ENCODE data around the gene NEURL3. TPM values are rescaled to one million over a fixed set of nuclear protein-coding genes. Genes with fewer than 3 reads are reported as not detected.

The NEURL3 gene
- total and polyA plus RNA-seq, 2 of the 4 experiments (the other 2 are of a cell fraction) = not detected

DNA sequence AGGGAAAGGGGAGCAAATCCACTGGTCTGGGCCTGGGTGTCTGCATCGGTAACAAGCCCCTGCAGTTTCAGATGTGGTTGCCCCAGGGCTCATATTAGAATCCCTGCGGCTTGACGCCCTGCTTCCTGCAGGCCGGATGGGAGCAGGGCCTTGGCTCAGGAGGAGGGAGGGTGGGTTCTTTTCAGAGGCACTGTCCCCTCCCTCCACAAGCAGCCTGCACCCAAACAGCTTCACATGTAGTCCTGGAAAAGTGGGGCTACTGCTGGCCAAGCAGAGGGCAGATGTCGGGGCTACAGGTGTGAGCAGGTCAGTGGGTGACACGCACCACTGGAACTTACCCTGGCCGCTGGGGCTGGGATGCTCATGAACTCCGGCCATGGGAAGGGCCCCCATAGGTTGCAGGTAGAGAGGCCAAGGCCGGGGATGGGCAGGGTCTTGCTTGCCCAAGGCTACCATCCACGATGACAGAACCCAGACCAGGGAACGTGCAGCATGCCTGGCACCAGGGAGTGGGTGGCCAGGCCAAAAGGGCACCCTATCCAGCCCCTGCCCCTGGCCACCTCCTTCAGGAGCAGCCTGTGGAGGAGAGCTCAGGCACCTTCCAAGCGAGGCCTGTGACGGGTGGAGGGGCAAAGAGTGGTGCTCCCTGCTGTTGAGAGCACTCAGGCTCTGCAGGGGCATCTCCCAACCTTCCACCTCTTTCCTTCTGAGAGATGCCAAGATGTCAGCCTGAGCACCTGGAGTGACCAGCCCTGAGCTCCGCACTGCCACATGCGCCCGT is 48.2 kb upstream of the NEURL3 start:
- Histone ChIP-seq H3K14ac (replicated peaks; ENCODE audit: low read depth, low read length) (no peak overlapping the region), H3K23ac (ENCODE audit: low read depth, low read length) (no peak overlapping the region), H3K4me1 (ENCODE audit: control insufficient read depth, insufficient read depth, low read length) (peaks cover 3% of the 10 kb centered on the region; the same call in 1 of the 2 replicates), H3K9me1 (ENCODE audit: insufficient read depth, low read length) (peaks cover 3% of the 10 kb centered on the region; the same call in 1 of the 2 replicates), H2AFZ (replicated peaks; ENCODE audit: low read length, poor library complexity) (no peak overlapping the region), H3K9me3 (ENCODE audit: control insufficient read depth, insufficient read depth, low read length) (peaks cover 5% of the 10 kb centered on the region; the same call in 1 of the 2 replicates), H4K5ac (ENCODE audit: low read depth, low read length) (no peak overlapping the region), H3K36me3 (ENCODE audit: control insufficient read depth, insufficient read depth, low read length) (peaks cover 25% of the 10 kb centered on the region), H3K27me3 (ENCODE audit: control insufficient read depth, insufficient read depth, low read length) (no peaks in the 10 kb centered on the region), H4K20me1 (ENCODE audit: insufficient read depth, low read length) (no peaks in the 10 kb centered on the region), H4K91ac (ENCODE audit: insufficient read depth, low read depth, low read length) (no peak overlapping the region), H3K4me2 (ENCODE audit: low read depth, low read length) (no peak overlapping the region), H3K9ac (ENCODE audit: low read depth, low read length) (no peak overlapping the region), H2AK5ac (ENCODE audit: low read depth, low read length) (no peak overlapping the region), H2BK20ac (ENCODE audit: low read depth, low read length) (no peak overlapping the region), H2BK120ac (ENCODE audit: low read depth, low read length) (no peak overlapping the region), H3K27ac (ENCODE audit: insufficient read depth, low read length) (no peak overlapping the region), H2BK5ac (ENCODE audit: low read depth, low read length, poor library complexity, severe bottlenecking) (no peak overlapping the region), H2AK9ac (replicated peaks; ENCODE audit: low read depth, low read length, poor library complexity) (no peak overlapping the region), H4K8ac (ENCODE audit: low read depth in 2 of 2, low read length in 2 of 2) (no peak overlapping the region), H3K56ac (ENCODE audit: extremely low read depth, insufficient read depth, low read length) (no peak overlapping the region), H3K18ac (ENCODE audit: low read depth, low read length) (no peak overlapping the region), H3K79me1 (ENCODE audit: low read depth in 1 of 2, low read length in 2 of 2) (no peaks in the 10 kb centered on the region), H3K4me3 (ENCODE audit: insufficient read depth, low read depth, low read length) (no peak overlapping the region), H2BK15ac (ENCODE audit: low read depth, low read length) (no peak overlapping the region), H3K4ac (ENCODE audit: low read depth, low read length) (no peak overlapping the region)
- ATAC-seq (ENCODE audit: low read depth) (no peak), DNase-seq (no peak)
- 81% methylated on average over 5 of the region's 16 CpGs; no CpG with 5 or more reads in 1 of the 2 experiments for WGBS, 2 experiments (ENCODE audit: extremely low coverage in 2 of 2, insufficient read length in 1 of 2)
- TF ChIP-seq, protein P1, sequence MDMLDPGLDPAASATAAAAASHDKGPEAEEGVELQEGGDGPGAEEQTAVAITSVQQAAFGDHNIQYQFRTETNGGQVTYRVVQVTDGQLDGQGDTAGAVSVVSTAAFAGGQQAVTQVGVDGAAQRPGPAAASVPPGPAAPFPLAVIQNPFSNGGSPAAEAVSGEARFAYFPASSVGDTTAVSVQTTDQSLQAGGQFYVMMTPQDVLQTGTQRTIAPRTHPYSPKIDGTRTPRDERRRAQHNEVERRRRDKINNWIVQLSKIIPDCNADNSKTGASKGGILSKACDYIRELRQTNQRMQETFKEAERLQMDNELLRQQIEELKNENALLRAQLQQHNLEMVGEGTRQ (IDR thresholded peaks at IDR 0.05; ENCODE audit: low read depth, low read length) = no peak
- TF ChIP-seq, protein P2, sequence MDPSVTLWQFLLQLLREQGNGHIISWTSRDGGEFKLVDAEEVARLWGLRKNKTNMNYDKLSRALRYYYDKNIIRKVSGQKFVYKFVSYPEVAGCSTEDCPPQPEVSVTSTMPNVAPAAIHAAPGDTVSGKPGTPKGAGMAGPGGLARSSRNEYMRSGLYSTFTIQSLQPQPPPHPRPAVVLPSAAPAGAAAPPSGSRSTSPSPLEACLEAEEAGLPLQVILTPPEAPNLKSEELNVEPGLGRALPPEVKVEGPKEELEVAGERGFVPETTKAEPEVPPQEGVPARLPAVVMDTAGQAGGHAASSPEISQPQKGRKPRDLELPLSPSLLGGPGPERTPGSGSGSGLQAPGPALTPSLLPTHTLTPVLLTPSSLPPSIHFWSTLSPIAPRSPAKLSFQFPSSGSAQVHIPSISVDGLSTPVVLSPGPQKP (IDR thresholded peaks at IDR 0.05; ENCODE audit: borderline replicate concordance, low read depth, low read length) = no peak
- TF ChIP-seq FOS (IDR thresholded peaks at IDR 0.05; ENCODE audit: low read depth, low read length) (no peak), RAD21 (IDR thresholded peaks at IDR 0.05; ENCODE audit: low read length) (no peak), SMC3 (IDR thresholded peaks at IDR 0.05; ENCODE audit: low read depth, low read length) (no peak), NFE2L2 (IDR thresholded peaks at IDR 0.05; ENCODE audit: low read depth, low read length) (no peak), RFX5 (IDR thresholded peaks at IDR 0.05; ENCODE audit: low read depth, low read length) (no peak), MAFK (IDR thresholded peaks at IDR 0.05; ENCODE audit: low read depth, low read length) (no peak), CEBPB (IDR thresholded peaks at IDR 0.05; ENCODE audit: low read depth, low read length) (no peak), POLR2A (IDR thresholded peaks at IDR 0.05; ENCODE audit: low read depth, low read length) (no peak), CHD1 (IDR thresholded peaks at IDR 0.05; ENCODE audit: low read depth, low read length) (no peak), MXI1 (IDR thresholded peaks at IDR 0.05; ENCODE audit: borderline replicate concordance, low read depth, low read length) (no peak), BHLHE40 (IDR thresholded peaks at IDR 0.05; ENCODE audit: low read depth, low read length) (no peak), MAZ (IDR thresholded peaks at IDR 0.05; ENCODE audit: borderline replicate concordance, low read depth, low read length) (no peak)
- TF ChIP-seq, protein P3, sequence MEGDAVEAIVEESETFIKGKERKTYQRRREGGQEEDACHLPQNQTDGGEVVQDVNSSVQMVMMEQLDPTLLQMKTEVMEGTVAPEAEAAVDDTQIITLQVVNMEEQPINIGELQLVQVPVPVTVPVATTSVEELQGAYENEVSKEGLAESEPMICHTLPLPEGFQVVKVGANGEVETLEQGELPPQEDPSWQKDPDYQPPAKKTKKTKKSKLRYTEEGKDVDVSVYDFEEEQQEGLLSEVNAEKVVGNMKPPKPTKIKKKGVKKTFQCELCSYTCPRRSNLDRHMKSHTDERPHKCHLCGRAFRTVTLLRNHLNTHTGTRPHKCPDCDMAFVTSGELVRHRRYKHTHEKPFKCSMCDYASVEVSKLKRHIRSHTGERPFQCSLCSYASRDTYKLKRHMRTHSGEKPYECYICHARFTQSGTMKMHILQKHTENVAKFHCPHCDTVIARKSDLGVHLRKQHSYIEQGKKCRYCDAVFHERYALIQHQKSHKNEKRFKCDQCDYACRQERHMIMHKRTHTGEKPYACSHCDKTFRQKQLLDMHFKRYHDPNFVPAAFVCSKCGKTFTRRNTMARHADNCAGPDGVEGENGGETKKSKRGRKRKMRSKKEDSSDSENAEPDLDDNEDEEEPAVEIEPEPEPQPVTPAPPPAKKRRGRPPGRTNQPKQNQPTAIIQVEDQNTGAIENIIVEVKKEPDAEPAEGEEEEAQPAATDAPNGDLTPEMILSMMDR (conservative IDR thresholded peaks at IDR 0.05; ENCODE audit: low read depth, low read length) = no peak
- in situ Hi-C loops (cut with MboI; ENCODE audit: low sequenced_read_pairs) (no loop called here), intact Hi-C loops (cut with micrococcal nuclease) (no loop called here), dilution Hi-C loops (cut with HindIII; ENCODE audit: low sequenced_read_pairs, unreplicated experiment) (no loop called here)
- BruUV-seq (replicated peaks) = no TSS peak
- CTCF ChIA-PET = interaction anchor here (0.8 to 1.0 kb wide), 4 partner anchors 11 to 146 kb away, joined by 3 to 5 read pairs (median 3); no protein-coding TSS in a partner anchor
- POLR2A ChIA-PET (ENCODE audit: unreplicated experiment) = no interaction called here
